Measurements from ENCODE around the gene FGD3.

Gene FGD3

DNA sequence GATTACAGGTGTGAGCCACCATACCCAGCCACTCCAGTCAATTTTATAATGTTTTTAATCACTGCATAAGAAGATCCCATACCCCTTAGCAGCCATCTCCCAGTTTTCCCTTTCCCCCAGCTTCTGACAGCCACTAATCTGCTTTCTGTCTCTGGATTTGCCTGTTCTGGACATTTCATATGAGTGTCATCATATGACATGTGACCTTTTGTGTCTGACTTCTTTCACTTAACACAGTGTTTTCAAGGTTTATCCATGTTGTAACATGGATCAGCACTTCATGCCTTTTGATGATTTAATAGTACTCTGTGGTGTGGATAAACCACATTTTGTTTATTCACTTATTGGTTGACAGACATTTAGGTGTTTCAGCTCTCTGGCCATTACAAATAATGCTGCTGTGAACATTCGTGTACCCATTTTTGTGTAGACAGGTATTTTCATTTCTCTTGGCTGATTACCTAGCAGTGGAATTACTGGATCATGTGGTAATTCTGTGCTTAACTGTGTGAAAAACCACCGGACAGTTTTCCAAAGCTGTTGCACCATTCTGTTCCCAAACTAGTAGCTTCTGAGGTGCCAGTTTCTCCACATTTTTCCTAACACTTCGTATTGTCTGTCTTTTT is 119.8 kb downstream of the FGD3 start:
- DNase-seq (ENCODE audit: low read depth in 2 of 2, low spot score in 1 of 2): no peak

DNA sequence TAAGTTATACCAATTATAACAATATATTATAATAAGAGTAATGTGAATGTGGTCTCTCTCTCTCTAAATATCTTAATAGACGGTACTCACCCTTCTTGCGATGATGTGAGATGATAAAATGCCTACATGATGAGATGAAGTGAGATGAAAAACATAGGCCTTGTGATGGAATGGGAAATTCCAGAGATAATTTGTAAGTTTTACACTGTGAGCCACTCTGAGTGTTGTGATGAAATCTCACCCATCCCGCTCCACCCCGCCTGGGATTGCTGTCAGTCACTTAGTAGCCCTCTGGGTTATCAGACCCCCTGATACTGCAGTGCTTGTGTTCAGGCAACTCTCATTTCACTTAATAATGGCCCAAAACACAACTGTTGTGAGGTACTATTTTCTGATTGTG is 121.6 kb downstream of the FGD3 start:
- no peak for DNase-seq (ENCODE audit: low read depth in 2 of 2, low spot score in 1 of 2)

DNA sequence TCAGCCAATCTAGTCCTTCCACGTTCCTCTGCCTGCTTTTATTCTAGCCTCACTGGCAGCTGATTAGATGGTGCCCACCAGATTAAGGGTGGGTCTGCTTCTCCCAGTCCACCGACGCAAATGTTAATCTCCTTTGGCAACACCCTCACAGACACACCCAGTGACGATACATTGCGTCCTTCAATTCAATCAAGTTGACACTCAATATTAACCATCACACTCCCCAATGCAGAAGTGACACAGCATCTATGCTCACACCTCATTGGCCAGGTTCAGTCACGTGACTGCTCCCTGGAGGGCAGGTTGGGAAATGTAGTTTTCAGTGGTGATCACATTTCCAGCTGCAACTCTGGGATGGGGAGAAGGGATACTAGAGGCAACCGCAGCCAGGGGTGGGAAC is 124.1 kb downstream of the FGD3 start:
- DNase-seq (ENCODE audit: low read depth in 2 of 2, low spot score in 1 of 2): no peak

DNA sequence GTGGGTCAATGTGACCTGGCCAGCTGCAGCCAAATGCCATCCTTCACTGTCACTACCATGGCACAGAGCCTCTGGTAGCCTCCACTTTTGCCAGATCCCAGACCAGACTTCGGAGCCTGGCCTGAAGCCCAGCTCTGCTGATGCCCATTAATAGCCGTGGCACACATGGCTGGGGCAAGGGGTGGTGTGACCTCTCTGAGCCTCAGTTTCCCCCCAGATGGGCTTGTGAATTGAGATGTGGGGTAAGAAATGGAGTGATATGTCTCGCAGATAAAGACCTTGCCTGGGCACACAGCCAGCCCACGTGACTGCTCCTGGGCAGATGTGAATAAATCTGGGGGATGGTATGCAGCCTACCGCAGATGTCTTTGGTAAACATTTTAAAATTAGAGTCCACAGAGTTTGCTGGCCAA is 125.1 kb downstream of the FGD3 start:
- no peak for DNase-seq (ENCODE audit: low read depth in 2 of 2, low spot score in 1 of 2)

DNA sequence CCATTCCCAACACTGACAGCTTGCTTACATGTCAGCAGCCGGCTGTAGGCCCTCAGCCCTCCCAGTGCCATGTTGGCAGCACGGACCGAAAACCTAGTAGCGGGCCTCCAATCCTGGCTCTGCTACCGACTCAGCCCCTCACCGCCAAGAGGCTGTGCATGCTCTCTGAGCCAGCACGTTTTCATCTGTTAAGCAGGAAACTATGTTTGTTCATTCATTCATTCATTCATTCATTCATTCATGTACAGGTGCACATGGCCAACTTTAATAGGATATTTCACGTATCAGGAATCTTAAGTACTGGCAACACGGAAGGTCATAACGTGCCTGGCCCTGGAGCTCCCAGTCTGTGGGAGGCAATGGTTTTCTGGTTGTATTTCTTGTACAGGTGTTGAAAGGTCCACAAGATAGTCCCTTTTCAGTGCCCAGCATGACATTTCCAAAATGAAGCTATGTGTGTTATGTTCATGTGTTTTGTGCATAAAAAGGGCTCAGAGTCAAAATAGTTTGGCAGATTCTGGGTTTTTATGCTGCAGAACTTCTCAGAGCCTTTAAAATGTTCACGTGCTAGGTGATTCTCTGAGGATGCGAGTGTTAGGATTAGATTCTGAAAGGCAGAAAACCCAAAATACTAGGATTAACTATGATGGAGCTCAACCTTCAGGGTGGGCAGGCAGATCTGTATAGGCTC is 128.9 kb downstream of the FGD3 start:
- DNase-seq (ENCODE audit: low read depth in 2 of 2, low spot score in 1 of 2): no peak

DNA sequence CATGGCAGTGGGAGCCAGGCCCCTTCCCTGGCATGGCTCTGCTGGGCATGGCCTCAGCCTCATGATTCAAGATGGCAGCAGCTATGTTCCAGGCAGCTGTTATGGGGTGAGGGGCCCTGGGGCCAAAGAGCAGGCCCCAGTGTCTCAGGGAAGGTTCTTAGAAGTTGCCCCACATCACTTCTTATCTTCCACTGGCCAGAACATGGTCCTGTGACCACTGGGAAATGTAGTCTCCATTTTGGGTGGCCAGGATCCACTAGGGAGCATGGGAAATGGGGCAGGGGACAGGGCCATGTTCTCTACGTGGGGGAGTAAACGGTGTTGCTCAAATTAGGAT is 129.4 kb downstream of the FGD3 start:
- no peak for DNase-seq (ENCODE audit: low read depth in 2 of 2, low spot score in 1 of 2)

DNA sequence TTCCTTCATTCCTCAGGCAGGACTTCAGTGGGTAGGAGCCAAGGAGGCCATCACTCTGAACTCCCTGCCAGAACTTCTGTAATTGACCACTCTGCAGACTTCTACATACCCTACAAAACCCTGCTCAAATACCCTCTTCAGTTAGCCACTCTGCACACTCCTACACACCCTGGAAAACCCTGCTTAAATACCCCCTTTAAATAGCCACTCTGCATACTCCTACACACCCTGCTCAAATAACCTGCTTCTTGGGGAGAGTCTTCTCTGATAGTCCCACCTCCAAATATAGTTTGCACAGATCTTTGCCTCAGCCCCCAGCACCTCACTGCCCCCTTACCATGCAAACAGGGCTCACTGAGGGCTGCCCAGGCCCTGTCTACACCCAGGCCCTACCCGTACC is 130.0 kb downstream of the FGD3 start:
- no peak for DNase-seq (ENCODE audit: low read depth in 2 of 2, low spot score in 1 of 2)

DNA sequence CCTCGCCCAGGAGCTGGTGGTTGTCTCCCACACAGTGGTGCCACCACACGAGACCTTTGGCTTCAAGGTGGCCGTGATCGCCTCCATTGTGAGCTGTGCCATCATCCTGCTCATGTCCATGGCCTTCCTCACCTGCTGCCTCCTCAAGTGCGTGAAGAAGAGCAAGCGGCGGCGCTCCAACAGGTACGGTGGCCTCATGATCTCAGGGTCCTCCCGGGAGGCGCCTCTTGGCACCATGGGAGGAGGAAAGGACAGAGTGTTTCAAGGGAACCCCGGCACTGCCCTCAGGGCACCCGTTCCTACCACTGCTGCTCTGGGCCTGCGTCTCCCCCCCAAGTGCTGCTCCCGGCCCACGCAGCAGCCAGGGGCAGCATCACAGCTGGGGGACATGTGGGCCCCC is 130.5 kb downstream of the FGD3 start:
- DNase-seq (ENCODE audit: low read depth in 2 of 2, low spot score in 1 of 2): no peak

DNA sequence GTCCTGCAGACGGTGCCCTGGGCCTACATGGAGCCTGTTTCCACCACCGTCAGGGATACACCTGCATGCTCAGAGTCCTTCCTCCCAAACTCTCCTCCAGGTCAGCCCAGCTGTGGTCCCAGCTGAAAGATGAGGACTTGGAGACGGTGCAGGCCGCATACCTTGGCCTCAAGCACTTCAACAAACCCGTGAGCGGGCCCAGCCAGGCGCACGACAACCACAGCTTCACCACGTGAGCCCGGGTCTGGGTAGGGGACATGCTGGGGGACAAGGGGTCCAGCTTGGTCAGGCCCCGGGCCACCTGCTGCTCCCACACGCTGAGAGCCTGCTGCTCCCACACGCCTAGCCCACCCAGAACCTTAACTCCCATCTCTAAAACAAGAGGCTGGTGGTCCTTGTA is 132.0 kb downstream of the FGD3 start:
- DNase-seq (ENCODE audit: low read depth in 2 of 2, low spot score in 1 of 2): no peak

DNA sequence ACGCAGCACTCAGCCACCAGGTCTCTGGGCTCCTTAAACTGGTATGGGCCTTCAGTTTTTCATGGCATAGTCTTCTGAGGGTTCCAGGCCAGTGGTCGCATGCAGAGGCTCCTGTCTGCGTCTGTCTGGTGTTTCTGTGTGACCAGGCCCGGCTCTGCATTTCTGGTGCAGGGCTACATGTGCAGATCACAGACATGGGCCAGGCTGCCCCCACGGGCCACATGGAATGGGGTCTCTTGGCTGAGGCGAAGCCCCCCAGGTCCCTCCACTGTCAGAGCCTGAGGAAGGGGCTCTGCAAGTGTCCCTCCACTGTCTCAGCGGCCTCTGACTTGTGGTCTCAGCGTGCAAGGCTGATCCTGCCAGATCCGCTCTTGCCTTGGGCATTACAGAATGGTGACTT is 133.1 kb downstream of the FGD3 start:
- no peak for DNase-seq (ENCODE audit: low read depth in 2 of 2, low spot score in 1 of 2)

DNA sequence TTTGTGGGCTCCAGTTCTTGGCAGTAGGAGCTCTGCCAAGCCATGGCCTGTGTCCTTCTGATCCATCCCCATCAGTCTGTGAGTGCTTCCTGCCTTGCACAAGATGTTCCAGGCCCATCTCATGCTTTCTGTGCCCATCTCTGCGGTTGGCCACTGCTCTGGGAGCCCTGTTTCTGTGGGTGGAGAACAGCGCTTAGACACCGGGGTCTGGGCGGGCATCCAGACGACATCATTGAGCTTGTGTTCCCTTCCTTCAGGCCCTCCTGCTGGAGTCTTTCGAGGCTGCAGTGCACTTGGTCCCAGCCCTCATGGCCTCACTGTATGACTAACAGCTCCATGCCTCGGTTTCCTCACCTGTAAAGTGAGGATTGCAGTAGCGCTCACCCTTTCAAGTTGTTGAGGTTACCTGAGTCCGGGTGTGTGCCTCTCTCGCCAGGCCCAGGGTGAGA is 133.8 kb downstream of the FGD3 start:
- DNase-seq (ENCODE audit: low read depth in 2 of 2, low spot score in 1 of 2): no peak

DNA sequence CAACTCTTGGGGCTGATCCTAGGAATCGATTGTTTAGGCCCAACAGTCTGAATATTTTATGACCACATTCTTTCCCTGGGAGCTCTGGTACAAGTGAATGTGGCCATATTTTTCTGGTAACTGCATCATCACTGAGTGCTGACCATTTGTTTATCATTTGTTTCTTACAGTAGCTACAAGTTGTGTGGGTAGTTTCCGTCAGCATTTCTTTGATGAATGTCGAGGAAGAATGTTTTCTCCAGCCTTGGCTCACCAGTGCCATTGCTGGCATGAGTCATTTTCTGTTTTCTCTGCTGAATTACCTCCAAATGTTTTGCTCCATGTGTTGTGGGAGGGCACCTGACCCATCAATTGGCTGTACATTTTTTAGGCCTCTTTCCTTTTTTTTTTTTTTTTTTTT is 134.6 kb downstream of the FGD3 start:
- no peak for DNase-seq (ENCODE audit: low read depth in 2 of 2, low spot score in 1 of 2)

DNA sequence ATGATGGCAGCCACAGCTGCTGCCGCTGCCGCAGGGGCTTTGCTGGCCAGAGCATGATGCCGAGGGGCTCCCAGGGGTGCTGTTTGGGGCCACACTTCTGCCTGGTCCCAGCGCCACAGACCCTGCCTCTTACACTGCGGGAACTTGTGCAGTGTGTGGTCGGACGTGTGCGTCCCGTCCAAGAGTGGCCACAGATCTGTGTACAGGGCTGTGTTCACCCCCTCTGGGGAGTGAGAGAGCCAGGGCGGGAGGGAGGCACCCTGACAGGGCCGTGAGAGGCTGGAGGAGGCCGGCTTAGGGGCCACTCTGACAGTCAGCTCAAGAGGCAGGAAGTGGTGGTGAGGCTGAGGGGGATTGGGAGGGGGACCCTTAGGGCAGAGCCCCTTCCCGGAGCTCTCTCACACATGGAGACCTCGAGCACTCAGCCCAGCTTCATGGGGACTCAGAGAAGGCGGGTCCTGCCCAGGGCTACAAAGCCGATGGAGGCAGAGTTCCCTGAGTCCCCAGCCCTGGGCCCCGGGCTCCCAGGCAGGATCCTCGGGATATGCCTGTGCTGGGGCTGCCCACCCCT is 135.6 kb downstream of the FGD3 start:
- DNase-seq (ENCODE audit: low read depth in 2 of 2, low spot score in 1 of 2): no peak

DNA sequence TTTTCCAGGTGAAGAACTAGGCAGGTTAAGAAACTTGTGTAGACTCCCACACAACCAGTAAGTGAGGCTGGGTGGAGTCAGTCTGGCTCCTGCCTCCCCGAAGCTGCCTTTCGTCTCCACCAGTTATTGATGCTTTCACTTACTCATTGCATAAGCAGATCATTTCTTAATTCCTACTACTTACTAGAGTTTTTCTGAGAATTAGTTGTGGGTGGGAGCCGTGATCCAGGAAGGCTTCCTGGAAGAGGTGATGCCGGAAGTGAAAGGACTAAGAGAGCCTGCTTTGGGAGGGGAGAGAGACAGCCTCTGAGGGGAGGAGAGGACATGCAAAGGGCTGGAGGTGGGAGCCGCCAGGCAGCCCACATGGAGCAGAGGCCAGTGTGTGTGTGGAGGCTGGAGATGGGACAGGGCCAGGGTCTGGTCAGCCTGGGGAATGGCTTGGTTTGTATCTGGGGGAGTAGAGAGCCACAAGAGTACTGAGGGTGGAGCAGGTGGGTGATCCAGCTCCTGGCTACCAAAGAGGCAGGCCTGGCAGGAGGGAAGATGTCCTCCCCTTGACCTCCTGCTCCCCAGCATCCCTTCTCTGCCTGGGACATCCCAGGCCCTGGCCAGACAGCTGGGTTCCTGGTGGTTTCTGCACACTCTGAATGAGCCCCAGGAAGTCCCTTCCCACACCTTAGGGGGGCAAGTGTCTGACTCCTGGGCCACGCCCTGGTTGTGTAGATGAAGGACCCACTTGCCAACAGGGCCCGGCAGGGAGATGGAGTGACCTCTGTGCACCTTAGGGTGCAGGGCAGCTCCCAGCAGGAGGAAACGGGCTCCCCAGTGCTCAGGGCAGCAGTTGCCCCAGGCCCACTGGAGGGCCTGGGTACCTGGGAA is 136.5 kb downstream of the FGD3 start:
- DNase-seq (ENCODE audit: low read depth in 2 of 2, low spot score in 1 of 2): no peak

DNA sequence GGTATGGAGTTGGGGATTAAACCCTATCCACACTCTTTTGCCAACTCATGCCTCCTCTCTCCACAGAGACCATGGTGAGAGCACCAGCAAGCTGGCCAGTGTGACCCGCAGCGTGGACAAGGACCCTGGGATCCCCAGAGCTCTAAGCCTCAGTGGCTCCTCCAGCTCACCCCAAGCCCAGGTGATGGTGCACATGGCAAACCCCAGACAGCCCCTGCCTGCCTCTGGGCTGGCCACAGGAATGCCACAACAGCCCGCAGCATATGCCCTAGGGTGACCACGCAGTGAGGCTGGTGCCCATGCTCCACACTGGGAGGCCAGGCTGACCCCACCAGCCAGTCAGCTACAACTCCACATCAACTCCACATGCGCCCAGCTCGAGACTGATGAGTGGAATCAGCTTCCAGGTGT is 137.2 kb downstream of the FGD3 start:
- no peak for DNase-seq (ENCODE audit: low read depth in 2 of 2, low spot score in 1 of 2)

DNA sequence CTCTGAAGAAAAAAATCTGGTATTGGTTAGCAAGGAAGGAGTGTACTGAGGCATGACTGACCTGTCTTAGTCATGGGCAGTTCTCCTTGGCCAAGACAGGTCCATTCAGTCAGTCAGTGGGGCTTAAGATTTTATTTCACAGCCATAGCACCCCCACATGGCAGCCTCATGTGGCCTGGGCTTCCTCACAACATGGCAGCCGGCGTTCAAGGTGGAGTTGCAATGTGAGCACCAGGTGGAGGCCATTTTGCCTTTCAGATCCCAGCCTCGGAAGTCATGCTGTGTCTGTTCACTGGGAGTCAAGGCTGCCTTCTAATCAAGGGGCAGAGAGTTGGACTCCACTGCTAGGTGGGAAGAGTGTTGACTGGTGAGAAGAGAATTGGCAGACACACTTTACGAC is 138.4 kb downstream of the FGD3 start:
- DNase-seq (ENCODE audit: low read depth in 2 of 2, low spot score in 1 of 2): no peak
